Mesenteric fat pad (tissue), 1 donor: Measurements from ENCODE around the gene MXD3. TPM values are rescaled to one million over a fixed set of nuclear protein-coding genes. Genes with fewer than 3 reads are reported as not detected.
"Not testable (repeated sequence)": the region's sequence is repeated elsewhere in the genome, so short reads cannot be mapped to it uniquely, and the experiment has no call there.

ENCODE experiments used
- DNase-seq: peaks from one replicate; pipeline ENCODE4 v3.0.0-alpha.2; 2020; ENCODE audit warnings: low spot score
- total RNA-seq: library from RNA; stranded (reverse); fragmentation: NEBNext Ultra II Directional; extraction: Animal tissue kit (Norgen Biotek cat#: 25700); gene quantifications from one replicate; pipeline ENCODE4 v1.2.1, GENCODE V29; 2021
- donor health status: DM: yes; HTN: yes; CAD: no.

The MXD3 gene
- total RNA-seq, 1 donor from 2014 or later = 7.2 TPM

GRCh38 chr5:177343777-177344176 lies 32.1 kb upstream of the MXD3 start:
- DNase-seq = no peak

GRCh38 chr5:177343000-177343399 lies 31.3 kb upstream of the MXD3 start:
- DNase-seq = not testable (repeated sequence)

GRCh38 chr5:177339107-177339638 lies 27.5 kb upstream of the MXD3 start:
- DNase-seq = no peak

GRCh38 chr5:177338251-177339106 lies 26.8 kb upstream of the MXD3 start:
- DNase-seq = no peak

GRCh38 chr5:177336603-177337494 lies 25.2 kb upstream of the MXD3 start:
- DNase-seq = no peak

GRCh38 chr5:177336112-177336511 lies 24.4 kb upstream of the MXD3 start:
- no peak for DNase-seq

GRCh38 chr5:177335701-177336065 lies 24.0 kb upstream of the MXD3 start:
- no peak for DNase-seq

- DNase-seq = no peak
Measured at GRCh38 chr5:177334781-177335700, 23.3 kb upstream of the MXD3 start.

GRCh38 chr5:177334155-177334551 lies 22.5 kb upstream of the MXD3 start:
- no peak for DNase-seq

GRCh38 chr5:177333420-177334154 lies 21.9 kb upstream of the MXD3 start:
- DNase-seq = no peak

GRCh38 chr5:177332896-177333260 lies 21.2 kb upstream of the MXD3 start:
- DNase-seq = no peak

GRCh38 chr5:177332031-177332895 lies 20.6 kb upstream of the MXD3 start:
- DNase-seq = no peak

GRCh38 chr5:177330991-177331842 lies 19.5 kb upstream of the MXD3 start:
- no peak for DNase-seq

- DNase-seq = no peak
Measured at GRCh38 chr5:177329883-177330282, 18.2 kb upstream of the MXD3 start.

GRCh38 chr5:177328545-177329231 lies 17.0 kb upstream of the MXD3 start:
- DNase-seq = no peak

GRCh38 chr5:177327539-177328522 lies 16.1 kb upstream of the MXD3 start:
- DNase-seq = no peak
